ENCODE data around the gene FAM185A. TPM values are rescaled to one million over a fixed set of nuclear protein-coding genes. Genes with fewer than 3 reads are reported as not detected.

Gene FAM185A
- total and polyA plus RNA-seq, 2 of the 13 experiments (the other 11 are each of a cell fraction or from before 2014, with no cell fraction given): 5.0 to 11.6 TPM

GRCh38 chr7:102828286-102828685 is 79.5 kb downstream of the FAM185A start:
- ChIA-PET POLR2A (no interaction called here), CTCF (ENCODE audit: low intra/inter-chr PET ratio, low total read pairs) (no interaction called here)
- H3K4me1 ChIP-seq (ENCODE audit: insufficient read depth, low read length): no peaks in the 10 kb centered on the region
- ATAC-seq (no peak), FAIRE-seq (no peak), DNase-seq (ENCODE audit: low spot score) (no peak)
- no peaks in the 10 kb centered on the region for H3K79me2 ChIP-seq (ENCODE audit: insufficient read depth, low read length)
- H4K20me1 ChIP-seq (ENCODE audit: insufficient read depth, low read length): no peaks in the 10 kb centered on the region
- peaks cover 3 to 11% of the 10 kb centered on the region in 2 experiments; a peak in 3 of 5 replicates for H3K36me3 ChIP-seq (replicated peaks in 1 of 2; ENCODE audit: control insufficient read depth in 1 of 2, insufficient read depth in 2 of 2, low read length in 2 of 2)
- no TSS peak for BruUV-seq (replicated peaks)
- intact Hi-C loops (cut with micrococcal nuclease; ENCODE audit: unreplicated experiment) (no loop called here), in situ Hi-C loops (cut with HindIII; ENCODE audit: extremely low pct_ligation_motif_present, low pct_unique_long_range_greater_than_20kb) (no loop called here)
- H3K4me3 ChIP-seq (replicated peaks in 1 of 3; ENCODE audit: insufficient read depth in 1 of 3, low read depth in 2 of 3, low read length in 3 of 3): no peak overlapping the region
- no peak overlapping the region for H3K4me2 ChIP-seq (ENCODE audit: low read depth, low read length)
- WGBS (ENCODE audit: low lambda C conversion rate): 94% methylated on average over 2 of the region's 2 CpGs
- no peaks in the 10 kb centered on the region for H3K27me3 ChIP-seq (ENCODE audit: control insufficient read depth in 1 of 2, insufficient read depth in 2 of 2, low read length in 2 of 2)
- no peak overlapping the region for H3K27ac ChIP-seq (ENCODE audit: extremely low read length, insufficient read depth, low read length)
- no peak overlapping the region for H2AFZ ChIP-seq (ENCODE audit: low read length)
- H3K9ac ChIP-seq (ENCODE audit: insufficient read depth, low read depth, low read length): no peak overlapping the region
- no peaks in the 10 kb centered on the region for H3K9me3 ChIP-seq (ENCODE audit: low read length)
- TF ChIP-seq EED (CRISPR knock-in tag; IDR thresholded peaks at IDR 0.05) (no peak), ZNF83 (CRISPR knock-in tag; IDR thresholded peaks at IDR 0.05; ENCODE audit: borderline replicate concordance) (no peak), ZBTB21 (CRISPR knock-in tag; IDR thresholded peaks at IDR 0.05) (no peak), HDAC1 (CRISPR knock-in tag; IDR thresholded peaks at IDR 0.05) (no peak), ZC3H13 (CRISPR knock-in tag; IDR thresholded peaks at IDR 0.05) (no peak), FOXC1 (CRISPR knock-in tag; IDR thresholded peaks at IDR 0.05; ENCODE audit: borderline replicate concordance) (no peak), ZNF337 (CRISPR knock-in tag; IDR thresholded peaks at IDR 0.05; ENCODE audit: borderline replicate concordance, low read depth) (no peak), SP140L (CRISPR knock-in tag; IDR thresholded peaks at IDR 0.05; ENCODE audit: borderline replicate concordance) (no peak), KIAA2018 (CRISPR knock-in tag; IDR thresholded peaks at IDR 0.05; ENCODE audit: borderline replicate concordance) (no peak), DMAP1 (CRISPR knock-in tag; IDR thresholded peaks at IDR 0.05) (no peak), ZNF3 (CRISPR knock-in tag; IDR thresholded peaks at IDR 0.05) (no peak), SRY (CRISPR knock-in tag; IDR thresholded peaks at IDR 0.05) (no peak), RBM39 (IDR thresholded peaks at IDR 0.05; ENCODE audit: low read depth, low read length, poor library complexity, severe bottlenecking) (no peak), HCFC1 (IDR thresholded peaks at IDR 0.05; ENCODE audit: low read depth, low read length) (no peak), ZBTB1 (CRISPR knock-in tag; IDR thresholded peaks at IDR 0.05; ENCODE audit: borderline replicate concordance) (no peak), ZNF556 (CRISPR knock-in tag; IDR thresholded peaks at IDR 0.05; ENCODE audit: borderline replicate concordance) (no peak)
- TF ChIP-seq, protein P1, sequence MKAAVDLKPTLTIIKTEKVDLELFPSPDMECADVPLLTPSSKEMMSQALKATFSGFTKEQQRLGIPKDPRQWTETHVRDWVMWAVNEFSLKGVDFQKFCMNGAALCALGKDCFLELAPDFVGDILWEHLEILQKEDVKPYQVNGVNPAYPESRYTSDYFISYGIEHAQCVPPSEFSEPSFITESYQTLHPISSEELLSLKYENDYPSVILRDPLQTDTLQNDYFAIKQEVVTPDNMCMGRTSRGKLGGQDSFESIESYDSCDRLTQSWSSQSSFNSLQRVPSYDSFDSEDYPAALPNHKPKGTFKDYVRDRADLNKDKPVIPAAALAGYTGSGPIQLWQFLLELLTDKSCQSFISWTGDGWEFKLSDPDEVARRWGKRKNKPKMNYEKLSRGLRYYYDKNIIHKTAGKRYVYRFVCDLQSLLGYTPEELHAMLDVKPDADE (CRISPR knock-in tag; IDR thresholded peaks at IDR 0.05): no peak

Data from HepG2 (cell line).